ENCODE data around the gene PBOV1.

PBOV1 gene

GRCh38 chr6:138218449-138218848 is at the start of gene PBOV1:
Gene PBOV1 (minus strand): TSS chr6:138218491. CDS start chr6:138218395, 96 bp downstream.
- DNase-seq, result no peak

- no peak for DNase-seq
Measured at GRCh38 chr6:138266095-138266494, 47.8 kb upstream of the PBOV1 start.

- DNase-seq, result no peak
Measured at GRCh38 chr6:138264372-138264880, 46.1 kb upstream of the PBOV1 start.

GRCh38 chr6:138263963-138264362 is 45.7 kb upstream of the PBOV1 start:
- DNase-seq, result no peak

- DNase-seq, result no peak
Measured at GRCh38 chr6:138261116-138261780, 43.0 kb upstream of the PBOV1 start.

GRCh38 chr6:138258991-138259390 is 40.7 kb upstream of the PBOV1 start:
- DNase-seq, result no peak

GRCh38 chr6:138258197-138258596 is 39.9 kb upstream of the PBOV1 start:
- no peak for DNase-seq

GRCh38 chr6:138257638-138258040 is 39.3 kb upstream of the PBOV1 start:
- no peak for DNase-seq

- DNase-seq, result no peak
Measured at GRCh38 chr6:138255443-138255842, 37.2 kb upstream of the PBOV1 start.

- DNase-seq, result no peak
Measured at GRCh38 chr6:138253731-138254130, 35.4 kb upstream of the PBOV1 start.

- no peak for DNase-seq
Measured at GRCh38 chr6:138250513-138251247, 32.4 kb upstream of the PBOV1 start.

GRCh38 chr6:138250053-138250452 is 31.8 kb upstream of the PBOV1 start:
- no peak for DNase-seq

- DNase-seq, result no peak
Measured at GRCh38 chr6:138248878-138249277, 30.6 kb upstream of the PBOV1 start.

- no peak for DNase-seq
Measured at GRCh38 chr6:138248011-138248410, 29.7 kb upstream of the PBOV1 start.

- DNase-seq, result no peak
Measured at GRCh38 chr6:138246650-138247440, 28.6 kb upstream of the PBOV1 start.

- no peak for DNase-seq
Measured at GRCh38 chr6:138245751-138246150, 27.5 kb upstream of the PBOV1 start.

GRCh38 chr6:138242987-138243592 is 24.8 kb upstream of the PBOV1 start:
- DNase-seq, result no peak

- no peak for DNase-seq
Measured at GRCh38 chr6:138241934-138242333, 23.6 kb upstream of the PBOV1 start.

- DNase-seq, result no peak
Measured at GRCh38 chr6:138241381-138241780, 23.1 kb upstream of the PBOV1 start.

- no peak for DNase-seq
Measured at GRCh38 chr6:138240476-138241245, 22.4 kb upstream of the PBOV1 start.

- no peak for DNase-seq
Measured at GRCh38 chr6:138239774-138240173, 21.5 kb upstream of the PBOV1 start.

GRCh38 chr6:138238368-138238767 is 20.1 kb upstream of the PBOV1 start:
- no peak for DNase-seq
